Naive thymus-derived CD8-positive, alpha-beta T cell (primary cell): ENCODE measurements around the gene ELAC1. TPM values are rescaled to one million over a fixed set of nuclear protein-coding genes. Genes with fewer than 3 reads are reported as not detected.
"Not testable (repeated sequence)": the region's sequence is repeated elsewhere in the genome, so short reads cannot be mapped to it uniquely, and the experiment has no call there.

Experiments used
- ATAC-seq, 2 donors: fragments of 150-1000 bp; cut with Tn5 transposase in 1 of 2; sonication (Bioruptor Pico), chemical (Tn5 transposase) in 1 of 2; 1 replicate in 1 of 2; 2 replicates in 1 of 2; pipeline ENCODE4 v1.10.0; 2021; ENCODE audit warnings: mild to moderate bottlenecking in 2 of 2, moderate library complexity in 2 of 2
- POLR2A ChIA-PET: fragments of 350-600 bp; sonication (Branson Sonifier 250); formaldehyde crosslinking; loops from one replicate; lab custom pipeline; 2021; ENCODE audit warnings: antibody characterized with exemption; lab: Charles Lee
- DNase-seq, 10 donors: peaks; one replicate each; pipeline versions ENCODE4 v3.0.0 to v3.0.0-alpha.2; 2020 to 2022
- H3K27ac Mint-ChIP-seq, 10 donors: one replicate each; pipeline ENCODE4 v1.8.0; 2020 to 2022; ENCODE audit warnings: mild to moderate bottlenecking in 10 of 10, mixed read lengths in 10 of 10, moderate library complexity in 4 of 10, inconsistent platforms in 1 of 10
- H3K27me3 Mint-ChIP-seq, 5 donors: one replicate each; pipeline ENCODE4 v1.8.0; 2021 to 2022; ENCODE audit warnings: mixed read lengths in 5 of 5
- H3K36me3 Mint-ChIP-seq, 3 donors: one replicate each; pipeline ENCODE4 v1.8.0; 2020 to 2022; ENCODE audit warnings: mixed read lengths in 3 of 3, mild to moderate bottlenecking in 2 of 3, inconsistent platforms in 1 of 3
- H3K4me1 Mint-ChIP-seq, 4 donors: one replicate each; pipeline ENCODE4 v1.8.0; 2021 to 2022; ENCODE audit warnings: mixed read lengths in 4 of 4
- H3K4me3 Mint-ChIP-seq, 10 donors: one replicate each; pipeline ENCODE4 v1.8.0; 2020 to 2022; ENCODE audit warnings: mild to moderate bottlenecking in 10 of 10, mixed read lengths in 10 of 10, moderate library complexity in 6 of 10, inconsistent platforms in 1 of 10
- H3K9me3 Mint-ChIP-seq, 9 donors: one replicate each; pipeline ENCODE4 v1.8.0; 2020 to 2022; ENCODE audit warnings: mixed read lengths in 9 of 9, mild to moderate bottlenecking in 3 of 9, inconsistent platforms in 1 of 9, moderate library complexity in 1 of 9
- polyA plus RNA-seq, 3 donors: library from polyadenylated mRNA; unstranded; fragments of 300-500 nt; fragmentation: Illumina TruSeq; gene quantifications; one replicate each; pipeline ENCODE4 v1.2.3, GENCODE V29; 2021
- total RNA-seq, 8 experiments: library from RNA in 2 of 8; stranded (reverse) in 2 of 8; gene quantifications; one replicate each; pipeline ENCODE4 v1.2.3 and lab custom pipeline; 2021 to 2026

ELAC1 gene
- total and polyA plus RNA-seq, 5 experiments from 2014 or later, result 12.6 to 19.9 (median 15.0) TPM

DNA sequence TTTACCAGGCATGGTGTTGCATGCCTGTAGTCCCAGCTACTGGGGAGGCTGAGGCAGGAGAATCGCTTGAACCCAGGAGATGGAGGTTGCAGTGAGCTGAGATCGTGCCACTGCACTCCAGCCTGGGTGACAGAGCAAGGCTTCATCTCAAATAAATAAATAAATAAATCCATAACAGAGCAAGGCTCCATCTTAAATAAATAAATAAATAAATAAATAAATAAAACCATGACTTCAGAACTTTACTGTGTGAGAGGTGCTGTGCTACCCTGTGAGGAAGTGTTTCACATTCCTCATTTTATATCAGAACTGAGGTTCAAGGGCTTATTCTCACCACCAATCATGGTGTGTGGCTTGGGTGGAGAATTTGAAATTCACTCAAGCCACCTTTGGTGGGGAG, 21.9 kb upstream of the ELAC1 start:
- ATAC-seq, result not testable (repeated sequence)

DNA sequence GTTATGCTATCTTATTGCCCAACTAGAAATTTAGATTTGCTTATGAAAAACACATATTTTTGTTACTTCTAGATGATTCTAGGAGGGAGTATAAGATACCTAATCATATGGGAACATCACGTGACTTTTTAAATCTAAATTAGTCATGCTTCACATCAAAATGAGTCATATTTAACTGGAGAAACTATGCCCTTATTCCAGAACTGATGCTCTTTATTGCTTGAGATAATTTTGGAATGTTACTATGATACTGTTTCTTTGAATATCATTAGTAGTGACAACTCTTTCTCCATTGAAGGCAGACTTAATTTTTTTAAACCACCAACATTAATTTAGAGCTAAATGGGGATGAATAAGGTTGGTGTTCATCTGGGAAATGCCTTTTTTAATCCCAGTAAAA, 19.9 kb upstream of the ELAC1 start:
- H3K27ac Mint-ChIP-seq, result peak overlapping the region in 2 of 10 donors; percentile 29 to 46
- ATAC-seq (no peak), DNase-seq (no peak)
- POLR2A ChIA-PET, result no interaction called here
- no peaks in the 10 kb centered on the region for H3K9me3 Mint-ChIP-seq
- H3K36me3 Mint-ChIP-seq, result peaks cover 0 to 48% (median 11%) of the 10 kb centered on the region in 3 donors
- peaks cover 0 to 2% (median 0%) of the 10 kb centered on the region in 4 donors for H3K4me1 Mint-ChIP-seq
- no peaks in the 10 kb centered on the region for H3K27me3 Mint-ChIP-seq
- no peak overlapping the region for H3K4me3 Mint-ChIP-seq

More for the DNA sequence above, 21.9 kb upstream of the ELAC1 start:
- H3K27ac Mint-ChIP-seq, H3K27me3 Mint-ChIP-seq, DNase-seq, H3K4me1 Mint-ChIP-seq, H3K4me3 Mint-ChIP-seq, H3K9me3 Mint-ChIP-seq, POLR2A ChIA-PET: not testable (repeated sequence)
- H3K36me3 Mint-ChIP-seq, result peaks cover 0 to 57% (median 13%) of the 10 kb centered on the region in 3 donors

GRCh38 chr18:50949185-50949584, 18.7 kb upstream of the ELAC1 start:
- no peak for DNase-seq
- no peak overlapping the region for H3K27ac Mint-ChIP-seq
- POLR2A ChIA-PET, result no interaction called here

GRCh38 chr18:50950626-50951025, 17.2 kb upstream of the ELAC1 start:
- Mint-ChIP-seq H3K4me3 (no peak overlapping the region), H3K9me3 (no peaks in the 10 kb centered on the region), H3K4me1 (no peaks in the 10 kb centered on the region), H3K27ac (peak overlapping the region in 2 of 10 donors; percentile 15 to 44), H3K36me3 (peaks cover 0 to 25% (median 8%) of the 10 kb centered on the region in 3 donors), H3K27me3 (no peaks in the 10 kb centered on the region)
- POLR2A ChIA-PET, result interaction anchor here (0.6 to 1.1 kb wide), 3 partner anchors 9 to 255 kb away, joined by 3 to 7 read pairs (median 7); no protein-coding TSS in a partner anchor
- DNase-seq, result no peak
- no peak for ATAC-seq

More at GRCh38 chr18:50949185-50949584, 18.7 kb upstream of the ELAC1 start:
- H3K27me3 Mint-ChIP-seq, result no peaks in the 10 kb centered on the region
- ATAC-seq, result no peak
- peaks cover 0 to 38% (median 11%) of the 10 kb centered on the region in 3 donors for H3K36me3 Mint-ChIP-seq
- no peak overlapping the region for H3K4me3 Mint-ChIP-seq
- no peaks in the 10 kb centered on the region for H3K4me1 Mint-ChIP-seq
- no peaks in the 10 kb centered on the region for H3K9me3 Mint-ChIP-seq

GRCh38 chr18:50953822-50954221, 14.0 kb upstream of the ELAC1 start:
- Mint-ChIP-seq H3K27ac (no peak overlapping the region), H3K4me1 (no peaks in the 10 kb centered on the region), H3K9me3 (no peaks in the 10 kb centered on the region), H3K4me3 (no peak overlapping the region), H3K36me3 (peaks cover 0 to 1% (median 0%) of the 10 kb centered on the region in 3 donors), H3K27me3 (peaks cover 0 to 5% (median 0%) of the 10 kb centered on the region in 5 donors)
- ATAC-seq, result no peak
- no peak for DNase-seq
- POLR2A ChIA-PET, result interaction anchor here (0.7 kb wide), 1 partner anchor 9 kb away, joined by 3 read pairs; no protein-coding TSS in a partner anchor

DNA sequence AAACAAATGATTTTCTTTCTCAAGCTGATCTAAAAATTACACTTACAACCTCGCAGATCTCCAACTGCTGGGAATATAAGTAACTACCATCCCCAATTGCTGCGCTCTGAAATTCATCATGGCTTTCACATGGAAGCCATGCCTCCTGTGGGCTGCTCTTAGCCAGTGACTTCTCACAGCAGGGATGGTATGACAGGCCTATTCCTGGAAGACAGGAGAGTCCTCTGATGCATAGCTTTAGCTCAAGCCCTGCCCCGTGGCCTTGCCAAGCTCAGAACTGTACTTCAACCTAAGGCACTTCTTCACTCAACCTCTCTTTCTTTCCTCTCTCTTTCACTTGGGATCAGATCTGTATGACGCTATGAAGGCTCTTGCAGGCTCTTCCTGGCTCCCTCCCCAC, 12.6 kb upstream of the ELAC1 start:
- ATAC-seq, result no peak
- DNase-seq, result no peak
- POLR2A ChIA-PET, result no interaction called here
- peaks cover 0 to 9% (median 3%) of the 10 kb centered on the region in 5 donors for H3K27me3 Mint-ChIP-seq
- H3K4me3 Mint-ChIP-seq, result no peak overlapping the region
- peaks cover 0 to 10% (median 0%) of the 10 kb centered on the region in 9 donors for H3K9me3 Mint-ChIP-seq
- peaks cover 0 to 1% (median 0%) of the 10 kb centered on the region in 4 donors for H3K4me1 Mint-ChIP-seq
- peaks cover 0 to 4% (median 0%) of the 10 kb centered on the region in 3 donors for H3K36me3 Mint-ChIP-seq
- no peak overlapping the region for H3K27ac Mint-ChIP-seq

DNA sequence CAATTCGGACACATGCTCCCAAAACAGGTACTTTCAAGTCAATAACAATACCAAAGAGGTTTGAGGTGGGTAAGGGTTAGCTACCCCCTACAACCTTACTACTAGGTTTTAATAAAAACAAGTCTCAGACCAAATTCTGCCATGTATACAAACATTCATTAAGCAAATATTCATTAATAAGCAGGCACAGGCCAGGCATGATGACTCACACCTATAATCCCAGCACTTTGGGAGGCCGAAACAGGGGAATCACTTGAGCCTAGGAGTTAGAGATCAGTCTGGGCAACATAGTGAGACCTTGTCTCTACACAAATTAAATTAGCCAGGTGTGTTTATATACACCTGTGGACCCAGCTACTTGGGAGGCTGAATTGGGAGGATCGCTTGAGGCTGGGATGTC, 11.7 kb upstream of the ELAC1 start:
- Mint-ChIP-seq H3K9me3 (peaks cover 0 to 18% (median 5%) of the 10 kb centered on the region in 9 donors), H3K4me3 (no peak overlapping the region), H3K4me1 (peaks cover 0 to 1% (median 0%) of the 10 kb centered on the region in 4 donors), H3K36me3 (peaks cover 0 to 8% (median 5%) of the 10 kb centered on the region in 3 donors), H3K27ac (no peak overlapping the region), H3K27me3 (peaks cover 0 to 9% (median 4%) of the 10 kb centered on the region in 5 donors)
- no peak for ATAC-seq
- POLR2A ChIA-PET, result no interaction called here
- no peak for DNase-seq

DNA sequence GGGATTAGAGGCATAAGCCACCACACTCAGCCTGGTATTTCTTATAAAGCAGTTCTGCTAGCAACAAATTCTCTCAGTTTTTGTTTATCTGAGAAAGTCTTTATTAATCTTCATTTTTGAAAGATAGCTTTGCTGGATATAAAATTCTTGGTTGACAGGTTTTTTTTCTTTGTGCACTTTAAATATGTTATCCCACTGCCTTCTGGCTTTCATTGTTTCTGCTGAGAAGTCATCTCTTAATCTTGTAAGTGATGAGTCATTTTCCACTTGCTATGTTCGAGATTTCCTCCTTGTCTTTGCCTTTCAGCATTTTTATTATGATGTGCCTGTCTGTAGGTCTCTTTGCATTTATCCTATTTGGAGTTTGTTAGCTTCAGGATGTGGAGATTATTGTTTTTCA, 5.9 kb upstream of the ELAC1 start:
- Mint-ChIP-seq H3K27ac (no peak overlapping the region), H3K9me3 (peaks cover 16 to 52% (median 24%) of the 10 kb centered on the region in 9 donors), H3K4me3 (no peak overlapping the region), H3K27me3 (peaks cover 0 to 9% (median 4%) of the 10 kb centered on the region in 5 donors), H3K36me3 (peaks cover 2 to 27% (median 26%) of the 10 kb centered on the region in 3 donors), H3K4me1 (peaks cover 0 to 2% (median under 1%) of the 10 kb centered on the region in 4 donors)
- POLR2A ChIA-PET, result no interaction called here
- ATAC-seq (no peak), DNase-seq (peak in 2 of 10 donors; percentile 3 to 16)

DNA sequence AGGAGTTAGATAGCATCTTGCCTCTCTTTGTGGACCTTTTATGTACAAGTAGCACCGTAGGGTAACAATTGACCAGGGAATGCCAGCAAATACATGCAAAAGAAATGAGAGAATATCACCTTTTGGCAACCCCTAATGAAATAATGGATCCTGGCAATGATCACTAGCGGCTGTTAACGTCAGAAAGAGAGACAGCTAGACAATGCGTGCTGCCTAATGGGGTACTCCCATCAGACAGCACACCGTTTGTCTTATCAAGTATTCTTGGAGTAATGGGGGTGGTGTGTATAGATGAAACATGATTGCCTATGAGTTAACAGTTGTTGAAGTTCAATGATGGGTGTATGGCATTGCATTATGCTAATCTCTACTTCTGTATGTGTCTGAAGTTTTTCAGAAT, 1.6 kb downstream of the ELAC1 start:
- H3K4me3 Mint-ChIP-seq, result peak overlapping the region in 9 of 10 donors; percentile 72 to 97 (median 95)
- H3K9me3 Mint-ChIP-seq, result peaks cover 0 to 3% (median 0%) of the 10 kb centered on the region in 9 donors
- peaks cover 18 to 36% (median 25%) of the 10 kb centered on the region in 4 donors for H3K4me1 Mint-ChIP-seq
- no peak for DNase-seq
- H3K27me3 Mint-ChIP-seq, result no peaks in the 10 kb centered on the region
- H3K27ac Mint-ChIP-seq, result peak overlapping the region in 8 of 10 donors; percentile 61 to 98 (median 92)
- ATAC-seq, result no peak
- peaks cover 0 to 3% (median under 1%) of the 10 kb centered on the region in 3 donors for H3K36me3 Mint-ChIP-seq
- POLR2A ChIA-PET, result interaction anchor here (0.5 to 4.6 kb wide), 2 partner anchors 41 to 60 kb away, joined by 3 to 84 read pairs; partner anchors contain the start of gene SMAD4

- Mint-ChIP-seq H3K36me3 (peaks cover 4 to 8% (median 6%) of the 10 kb centered on the region in 3 donors), H3K4me3 (peak overlapping the region in 7 of 10 donors; percentile 2 to 55 (median 29)), H3K27ac (peak overlapping the region in 5 of 10 donors; percentile 25 to 83 (median 72)), H3K4me1 (peaks cover 18 to 42% (median 27%) of the 10 kb centered on the region in 4 donors), H3K27me3 (no peaks in the 10 kb centered on the region), H3K9me3 (peaks cover 0 to 3% (median 0%) of the 10 kb centered on the region in 9 donors)
- POLR2A ChIA-PET, result interaction anchor here (0.5 to 1.7 kb wide), 2 partner anchors 41 to 60 kb away, joined by 3 to 7 read pairs; partner anchors contain the start of gene SMAD4
- DNase-seq, result no peak
- ATAC-seq, result no peak
Measured at GRCh38 chr18:50970006-50970405, 2.2 kb downstream of the ELAC1 start.

DNA sequence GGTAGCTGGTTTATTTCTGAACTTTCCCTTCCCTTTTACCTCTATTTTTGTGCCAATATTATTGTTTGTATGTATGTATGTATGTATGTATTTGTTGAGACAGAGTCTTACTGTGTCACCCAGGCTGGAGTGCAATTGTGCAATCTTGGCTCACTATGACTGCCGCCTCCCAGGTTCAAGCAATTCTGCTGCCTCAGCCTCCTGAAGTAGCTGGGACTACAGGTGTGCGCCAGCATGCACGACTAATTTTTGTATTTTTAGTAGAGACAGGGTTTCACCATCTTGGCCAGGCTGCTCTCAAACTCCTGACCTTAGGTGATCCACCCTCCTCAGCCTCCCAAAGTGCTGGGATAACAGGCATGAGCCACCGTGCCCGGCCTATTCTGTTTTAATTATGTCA, 4.6 kb downstream of the ELAC1 start:
- H3K27me3 Mint-ChIP-seq, ATAC-seq, POLR2A ChIA-PET, H3K9me3 Mint-ChIP-seq, DNase-seq, H3K4me3 Mint-ChIP-seq: not testable (repeated sequence)
- Mint-ChIP-seq H3K27ac (peak overlapping the region in 2 of 10 donors; percentile 43), H3K4me1 (peaks cover 20 to 49% (median 27%) of the 10 kb centered on the region in 4 donors), H3K36me3 (peaks cover 18 to 32% (median 30%) of the 10 kb centered on the region in 3 donors)

DNA sequence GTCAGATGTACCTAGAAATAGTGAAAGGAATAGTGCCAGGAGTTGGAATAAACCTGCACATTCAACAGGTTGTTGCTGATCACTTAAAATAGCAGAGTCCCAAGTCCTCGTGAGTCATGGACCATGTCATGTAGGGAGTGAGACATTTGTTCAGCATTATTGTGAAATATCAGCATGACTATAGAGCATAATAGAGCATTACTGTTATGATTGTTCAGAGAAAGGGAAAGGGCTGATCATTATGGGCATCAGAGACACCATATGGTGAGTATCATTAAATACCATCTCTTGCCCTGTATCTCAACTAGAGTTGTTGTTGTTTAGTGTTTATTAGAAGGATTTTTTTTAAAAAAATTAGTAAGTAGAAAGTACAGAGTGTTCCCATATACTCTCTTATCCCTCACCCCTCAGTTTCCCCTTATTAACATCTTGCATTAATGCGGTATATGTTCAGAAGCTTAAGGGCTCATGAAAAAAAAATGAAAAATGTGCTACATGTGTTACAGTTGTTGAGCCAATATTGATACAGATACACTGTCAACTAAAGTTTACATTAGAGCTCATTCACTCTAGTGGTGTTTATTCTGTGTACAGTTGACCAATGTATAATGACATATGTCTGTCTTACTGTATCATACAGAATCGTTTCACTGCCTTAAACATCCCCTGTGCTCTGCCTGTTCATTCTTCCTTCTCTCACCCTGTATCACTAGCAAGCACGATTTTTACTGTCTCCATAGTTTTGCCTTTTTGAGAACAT, 5.7 kb downstream of the ELAC1 start:
- no peak overlapping the region for H3K27ac Mint-ChIP-seq
- POLR2A ChIA-PET, result no interaction called here
- peaks cover 17 to 54% (median 27%) of the 10 kb centered on the region in 4 donors for H3K4me1 Mint-ChIP-seq
- H3K4me3 Mint-ChIP-seq, result no peak overlapping the region
- DNase-seq (no peak), ATAC-seq (no peak)
- H3K36me3 Mint-ChIP-seq, result peaks cover 29 to 44% (median 42%) of the 10 kb centered on the region in 3 donors
- H3K9me3 Mint-ChIP-seq, result peaks cover 0 to 7% (median 3%) of the 10 kb centered on the region in 9 donors
- no peaks in the 10 kb centered on the region for H3K27me3 Mint-ChIP-seq
